Activated CD4-positive, alpha-beta T cell treated with anti-CD3 and anti-CD28 coated beads, Interleukin-10, Interleukin-2, amounts not matched to agents 100 ng/mL and 50 ng/mL, durations not matched to agents 16 hours and 8 hours (primary cell): ENCODE data around the gene ATP5MG.

ENCODE experiments used
- DNase-seq: peaks from one replicate; pipeline ENCODE4 v3.0.0-alpha.2; 2020

Gene ATP5MG

GRCh38 chr11:118442908-118443589 lies 41.6 kb downstream of the ATP5MG start:
- DNase-seq, result no peak

DNA sequence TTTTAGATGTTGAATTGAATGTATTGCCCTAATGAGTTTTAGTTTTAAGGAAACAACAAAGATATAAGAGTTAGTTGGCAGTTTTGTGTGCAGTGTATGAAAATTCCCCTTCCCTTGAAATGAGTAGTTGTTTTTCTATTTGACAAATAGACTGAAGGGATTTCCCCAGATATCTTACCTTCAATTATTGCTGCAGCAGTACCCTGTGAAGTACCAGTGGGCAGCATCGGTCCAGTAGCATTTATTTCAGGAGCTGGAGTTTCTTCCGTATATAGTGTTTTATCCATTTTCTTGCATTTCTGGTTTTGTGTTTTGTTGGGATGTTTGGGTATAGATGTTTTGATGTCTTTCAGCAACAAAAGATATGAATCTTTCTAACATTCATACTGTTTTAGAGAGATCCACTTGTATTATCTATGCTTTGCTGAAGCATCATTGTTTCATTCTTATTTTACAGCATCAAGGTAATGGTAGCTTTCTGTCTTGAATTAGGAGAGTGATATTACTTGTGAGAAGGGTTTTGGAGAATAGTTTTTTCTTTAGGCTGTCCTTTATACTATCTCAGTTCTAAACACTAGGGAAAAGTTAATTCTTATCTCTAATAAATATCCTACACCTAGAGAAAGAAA lies 42.3 kb downstream of the ATP5MG start:
- DNase-seq, result peak; percentile 78

DNA sequence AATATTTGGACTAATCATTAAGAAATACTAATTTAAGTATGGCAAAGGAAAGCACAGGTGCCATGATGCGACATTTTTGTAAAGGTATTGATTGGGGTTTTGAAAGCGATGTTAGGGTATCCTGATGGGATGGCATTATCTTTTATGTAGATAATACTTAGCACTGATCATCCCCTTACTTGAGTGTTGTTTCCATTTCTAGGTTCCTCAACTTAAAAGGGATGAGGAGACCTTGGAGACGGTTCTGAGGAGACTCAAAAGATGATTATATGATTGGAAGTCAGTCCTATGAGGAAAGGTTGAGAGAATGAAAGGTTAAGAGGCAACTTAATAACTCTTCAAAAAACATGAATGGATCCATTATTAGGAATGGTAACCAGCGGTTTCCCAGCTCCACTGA lies 46.0 kb downstream of the ATP5MG start:
- DNase-seq, result no peak

GRCh38 chr11:118448294-118448693 lies 46.9 kb downstream of the ATP5MG start:
- DNase-seq, result peak; percentile 90

DNA sequence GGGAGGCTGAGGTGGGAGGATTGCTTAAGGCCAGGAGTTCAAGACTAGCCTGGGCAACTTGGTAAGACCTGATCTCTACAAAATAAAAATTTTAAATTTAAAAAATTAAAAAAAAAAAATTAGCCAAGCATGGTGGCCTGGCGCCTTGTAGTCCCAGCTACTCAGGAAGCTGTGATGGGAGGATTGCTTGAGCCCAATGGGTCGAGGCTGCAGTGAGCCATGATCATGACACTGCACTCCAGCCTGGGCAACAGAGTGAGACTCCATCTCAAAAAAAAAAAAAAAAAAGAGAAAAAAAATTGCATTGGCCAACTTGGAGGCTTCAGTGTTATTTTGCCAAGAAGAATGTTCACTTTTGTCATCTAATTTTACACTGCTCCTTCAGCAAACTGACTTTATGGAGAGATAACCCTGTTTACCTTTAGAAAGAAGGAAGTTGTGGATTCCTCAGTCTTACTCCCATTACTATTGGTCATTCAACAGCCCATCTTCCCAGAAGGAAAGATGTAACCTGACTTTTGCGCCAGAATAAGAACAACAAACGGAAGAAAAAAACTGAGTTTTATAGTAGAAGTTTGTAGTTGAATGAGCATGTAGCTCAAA lies 48.0 kb downstream of the ATP5MG start:
- no peak for DNase-seq

- DNase-seq, result no peak
These were observed 49.0 kb downstream of the ATP5MG start for GRCh38 chr11:118450451-118450850.
